ENCODE measurements around the gene TIMP2. TPM values are rescaled to one million over a fixed set of nuclear protein-coding genes. Genes with fewer than 3 reads are reported as not detected.

TIMP2 gene
- total RNA-seq, 2 experiments from 2014 or later, result 5.0 to 6.0 TPM

DNA sequence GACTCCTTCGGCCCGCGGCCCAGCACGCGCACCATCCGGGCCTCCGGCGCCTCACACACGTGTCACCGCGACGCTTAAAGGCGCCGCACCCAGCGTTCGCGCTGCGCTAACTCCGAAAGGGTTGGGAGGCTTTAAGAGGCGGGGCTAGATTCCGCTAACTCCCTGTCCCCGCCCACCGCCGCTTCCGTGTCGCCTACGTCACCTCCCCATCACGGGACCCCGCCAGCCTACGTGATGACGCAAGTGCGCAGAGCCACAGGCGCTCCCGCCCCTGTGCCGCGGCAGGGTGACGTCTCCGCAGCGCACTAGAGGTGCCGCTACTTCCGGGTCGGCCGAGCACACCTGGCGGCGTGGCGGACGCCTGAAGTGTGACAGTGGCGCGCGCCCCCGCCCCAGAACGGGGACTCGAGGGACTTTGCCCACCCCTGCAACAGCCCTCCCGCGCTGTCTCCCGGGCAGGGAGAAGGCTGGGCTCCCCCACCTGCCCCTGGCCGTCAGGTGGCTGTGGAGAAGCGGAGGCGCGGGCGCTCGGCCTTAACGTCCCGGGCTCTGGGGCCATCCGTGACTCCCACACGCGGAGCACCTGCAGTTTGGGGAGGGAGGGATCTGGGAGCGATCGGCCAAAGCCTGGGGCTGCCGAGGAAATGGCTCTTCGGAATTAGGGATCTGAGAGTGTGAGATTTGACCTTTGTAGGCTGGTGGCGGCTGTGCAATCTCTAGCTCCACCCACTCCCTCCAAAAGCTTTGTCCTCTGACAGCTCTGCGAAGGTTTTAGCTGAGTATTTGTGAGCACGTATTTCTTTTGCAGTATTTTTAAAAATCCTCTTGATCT is 84.2 kb downstream of the TIMP2 start, which contains the start of gene USP36:
USP36 (minus strand) TSS at position 35 of the 832 bp plus-strand sequence. CDS start 4,451 bp downstream, outside the sequence.
- ATAC-seq (ENCODE audit: low read depth), result peak; percentile 88
- POLR2A ChIA-PET, result interaction anchor here (0.5 to 2.1 kb wide), 12 partner anchors 10 to 312 kb away, joined by 3 to 16 read pairs (median 4); no protein-coding TSS in a partner anchor
- Mint-ChIP-seq H3K36me3 (peaks cover 11% of the 10 kb centered on the region), H3K4me3 (peak within 1 kb of the TSS; percentile 92), H3K9me3 (no peaks in the 10 kb centered on the region), H3K27me3 (no peaks in the 10 kb centered on the region), H3K4me1 (peaks cover 38% of the 10 kb centered on the region), H3K27ac (peak within 1 kb of the TSS; percentile 96)
- DNase-seq, result peak; percentile 99

DNA sequence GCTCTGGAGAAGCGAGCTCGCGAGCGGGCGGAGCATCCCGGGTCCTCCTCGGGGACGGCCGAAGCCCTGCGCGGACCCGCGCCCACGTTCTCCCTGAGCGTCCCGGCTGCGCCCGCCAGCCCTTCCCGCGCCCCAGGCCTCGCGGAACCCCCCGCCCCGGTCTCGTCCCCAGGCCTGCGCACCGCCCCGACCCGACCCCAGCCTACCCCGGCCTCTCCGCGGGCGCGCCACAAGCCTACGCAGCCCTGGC is 84.7 kb downstream of the TIMP2 start:
- peaks cover 11% of the 10 kb centered on the region for H3K36me3 Mint-ChIP-seq
- peaks cover 38% of the 10 kb centered on the region for H3K4me1 Mint-ChIP-seq
- ATAC-seq (ENCODE audit: low read depth), result no peak
- H3K27ac Mint-ChIP-seq, result peak overlapping the region; percentile 96
- H3K4me3 Mint-ChIP-seq, result peak overlapping the region; percentile 91
- no peaks in the 10 kb centered on the region for H3K27me3 Mint-ChIP-seq
- DNase-seq, result no peak
- POLR2A ChIA-PET, result interaction anchor here (0.5 to 2.1 kb wide), 4 partner anchors 9 to 74 kb away, joined by 3 to 16 read pairs (median 4); no protein-coding TSS in a partner anchor
- no peaks in the 10 kb centered on the region for H3K9me3 Mint-ChIP-seq

DNA sequence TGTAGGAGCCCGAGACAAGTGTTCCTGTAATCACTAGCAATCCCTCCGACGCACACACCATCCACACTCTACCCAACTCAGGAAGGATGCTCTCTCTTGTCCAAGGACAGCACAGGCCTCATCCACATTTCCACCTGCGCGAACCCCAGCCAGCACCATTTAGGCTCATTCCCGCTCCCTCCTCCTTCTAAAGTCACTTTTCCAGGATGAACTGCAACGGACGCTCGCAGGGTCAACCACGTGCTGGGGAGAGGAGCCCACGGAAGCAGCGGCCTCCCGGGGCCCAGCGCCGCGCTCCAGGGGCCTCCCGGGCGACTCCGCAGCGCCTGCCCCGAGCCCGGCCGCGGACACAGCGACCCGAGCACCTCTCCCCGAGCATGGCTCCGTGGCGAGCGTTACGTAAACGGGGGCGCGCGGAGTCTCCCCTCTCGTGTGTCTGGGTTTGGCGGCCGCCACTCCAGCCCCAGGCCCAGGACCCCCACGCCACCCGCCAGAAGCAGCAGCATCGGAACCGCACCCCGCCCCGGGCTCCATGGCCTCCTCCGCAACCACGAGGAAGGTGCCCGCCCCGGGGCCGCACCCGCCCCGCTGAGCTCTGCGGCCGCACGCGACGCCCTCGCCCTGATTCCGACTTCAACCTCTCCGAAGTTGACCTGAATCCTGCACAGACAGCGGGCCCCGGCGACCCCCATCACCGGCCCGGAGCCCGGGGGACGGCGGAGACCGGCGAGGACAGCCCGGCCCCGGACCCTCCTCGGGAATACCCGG is 85.2 kb downstream of the TIMP2 start:
- DNase-seq, result peak; percentile 71
- Mint-ChIP-seq H3K4me3 (peak overlapping the region; percentile 92), H3K27me3 (no peaks in the 10 kb centered on the region), H3K27ac (peak overlapping the region; percentile 94), H3K9me3 (no peaks in the 10 kb centered on the region), H3K36me3 (peaks cover 11% of the 10 kb centered on the region), H3K4me1 (peaks cover 38% of the 10 kb centered on the region)
- POLR2A ChIA-PET, result interaction anchor here (0.5 to 2.1 kb wide), 4 partner anchors 9 to 74 kb away, joined by 3 to 16 read pairs (median 4); no protein-coding TSS in a partner anchor
- ATAC-seq (ENCODE audit: low read depth), result peak; percentile 11

DNA sequence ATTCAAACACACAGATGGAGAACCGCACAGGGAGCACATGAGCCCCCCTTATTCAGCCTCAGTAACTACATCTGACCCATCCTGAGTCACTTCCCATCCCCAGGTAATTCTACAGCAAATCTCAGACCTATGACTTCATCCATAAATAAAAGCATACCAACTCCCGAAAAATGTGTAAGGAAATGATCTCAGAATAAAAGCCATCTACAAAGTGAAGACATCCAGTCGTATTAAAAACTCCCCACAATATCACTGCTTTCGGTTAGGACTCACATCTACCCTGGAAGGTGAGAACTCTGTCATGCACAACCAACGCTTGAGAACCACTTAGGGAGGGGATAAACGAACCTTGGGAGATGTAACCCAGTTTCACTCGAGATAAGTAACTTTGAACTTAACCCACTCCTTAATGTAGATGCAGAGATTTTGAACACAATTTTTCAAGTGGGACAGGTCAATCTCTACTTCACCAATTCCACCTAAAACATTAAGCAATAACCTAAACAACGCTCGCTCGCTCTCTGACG is 85.9 kb downstream of the TIMP2 start:
- Mint-ChIP-seq H3K36me3 (peaks cover 9% of the 10 kb centered on the region), H3K9me3 (no peaks in the 10 kb centered on the region), H3K27me3 (no peaks in the 10 kb centered on the region), H3K4me1 (peaks cover 37% of the 10 kb centered on the region), H3K4me3 (peak overlapping the region; percentile 92), H3K27ac (peak overlapping the region; percentile 94)
- no peak for DNase-seq
- POLR2A ChIA-PET, result interaction anchor here (0.6 kb wide), 1 partner anchor 61 kb away, joined by 5 read pairs; no protein-coding TSS in a partner anchor
- no peak for ATAC-seq (ENCODE audit: low read depth)

DNA sequence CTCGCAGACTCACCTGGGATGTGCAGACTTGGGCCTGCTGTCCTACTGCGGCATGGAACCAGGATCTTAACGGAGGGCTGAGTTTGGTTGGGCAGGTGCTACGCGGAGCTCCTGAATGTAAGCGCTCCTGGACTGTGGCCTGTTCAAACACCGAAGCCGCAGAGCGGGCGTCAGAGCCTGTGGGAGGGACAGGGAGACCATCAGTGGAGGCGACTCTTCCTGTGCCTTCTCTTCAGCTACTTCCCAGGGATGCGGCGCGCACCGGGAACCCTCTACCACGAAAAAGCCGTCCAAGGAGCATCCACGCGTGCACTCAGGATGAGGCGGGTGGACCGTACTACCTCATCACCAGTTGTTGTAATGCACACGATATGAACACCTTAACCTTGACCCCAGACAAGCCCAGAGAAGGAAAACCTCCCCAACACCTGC is 86.6 kb downstream of the TIMP2 start:
- Mint-ChIP-seq H3K4me1 (peaks cover 31% of the 10 kb centered on the region), H3K4me3 (peak overlapping the region; percentile 92), H3K27ac (peak overlapping the region; percentile 94), H3K36me3 (peaks cover 15% of the 10 kb centered on the region), H3K9me3 (no peaks in the 10 kb centered on the region), H3K27me3 (no peaks in the 10 kb centered on the region)
- POLR2A ChIA-PET, result interaction anchor here (0.6 kb wide), 1 partner anchor 60 kb away, joined by 5 read pairs; no protein-coding TSS in a partner anchor
- DNase-seq, result no peak
- ATAC-seq (ENCODE audit: low read depth), result no peak

DNA sequence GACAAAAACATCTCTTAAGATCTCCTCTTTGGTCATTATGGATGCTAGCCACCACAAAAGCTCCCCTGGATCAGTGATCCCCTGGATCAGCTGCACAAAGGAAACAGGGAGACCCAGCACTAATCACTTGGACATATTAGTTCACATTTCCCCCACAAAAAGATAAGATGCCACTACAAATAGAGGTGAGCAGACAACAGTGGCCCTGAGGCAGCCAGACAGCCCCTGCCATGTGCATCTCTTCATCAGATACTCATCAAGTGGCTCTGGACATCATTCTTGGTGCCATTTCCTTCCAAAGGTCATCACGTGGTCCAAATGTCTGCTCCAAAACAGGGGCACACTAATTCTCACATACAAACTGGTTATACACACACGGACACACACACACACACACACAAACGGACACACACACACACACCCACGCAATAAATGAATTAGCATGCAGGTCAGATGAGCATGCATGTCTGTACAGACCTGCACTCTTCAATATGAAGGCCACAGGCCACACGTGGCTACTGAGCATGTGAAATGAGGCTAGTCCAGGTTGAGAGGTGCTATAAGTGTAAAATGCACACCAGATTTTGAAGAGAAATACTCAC is 88.7 kb downstream of the TIMP2 start:
- Mint-ChIP-seq H3K4me3 (no peak overlapping the region), H3K4me1 (peaks cover 26% of the 10 kb centered on the region)

DNA sequence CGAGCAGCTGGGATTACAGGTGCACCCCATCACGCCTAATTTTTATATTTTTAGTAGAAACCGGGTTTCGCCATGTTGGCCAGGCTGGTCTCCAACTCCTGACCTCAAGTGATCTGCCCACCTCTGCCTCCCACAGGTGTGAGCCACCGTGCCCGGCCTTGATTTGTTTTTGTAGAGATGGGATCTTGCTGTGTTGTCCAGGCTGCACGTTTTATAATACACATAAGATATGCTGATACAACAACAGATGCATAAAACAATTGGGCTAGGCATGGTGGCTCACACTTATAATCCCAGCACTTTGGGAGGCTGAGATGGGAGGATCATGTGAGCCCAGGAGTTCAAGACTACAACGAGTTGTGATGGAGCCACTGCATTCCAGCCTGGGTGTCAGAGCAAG is 90.6 kb downstream of the TIMP2 start:
- H3K36me3 Mint-ChIP-seq, result peaks cover 26% of the 10 kb centered on the region
- no peaks in the 10 kb centered on the region for H3K27me3 Mint-ChIP-seq
- H3K4me3 Mint-ChIP-seq, result no peak overlapping the region
- no peak overlapping the region for H3K27ac Mint-ChIP-seq
- H3K4me1 Mint-ChIP-seq, result peaks cover 22% of the 10 kb centered on the region
- ATAC-seq (ENCODE audit: low read depth), result no peak
- POLR2A ChIA-PET, result interaction anchor here (0.6 to 1.1 kb wide), 2 partner anchors 13 to 15 kb away, joined by 3 read pairs; no protein-coding TSS in a partner anchor
- H3K9me3 Mint-ChIP-seq, result no peaks in the 10 kb centered on the region
- DNase-seq, result no peak

More for the DNA sequence above, 88.7 kb downstream of the TIMP2 start:
- Mint-ChIP-seq H3K36me3 (peaks cover 19% of the 10 kb centered on the region), H3K9me3 (no peaks in the 10 kb centered on the region), H3K27ac (no peak overlapping the region), H3K27me3 (no peaks in the 10 kb centered on the region)
- POLR2A ChIA-PET, result interaction anchor here (0.9 kb wide), 1 partner anchor 35 kb away, joined by 3 read pairs; no protein-coding TSS in a partner anchor
- DNase-seq (no peak), ATAC-seq (ENCODE audit: low read depth) (no peak)

DNA sequence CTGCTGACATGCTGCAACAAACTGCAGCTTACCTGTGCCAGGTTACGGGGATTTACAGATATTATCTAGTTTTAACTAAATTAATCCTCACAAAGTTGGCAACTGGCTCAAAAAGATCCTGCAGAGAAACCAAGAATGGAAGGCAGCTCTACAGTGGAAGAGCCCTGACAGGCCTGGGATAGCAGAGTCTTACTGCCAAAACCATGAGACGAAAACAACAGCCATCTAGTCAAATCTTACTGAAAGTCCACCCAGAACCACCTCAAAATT is 92.7 kb downstream of the TIMP2 start:
- H3K27me3 Mint-ChIP-seq, result no peaks in the 10 kb centered on the region
- no peak overlapping the region for H3K4me3 Mint-ChIP-seq
- peaks cover 4% of the 10 kb centered on the region for H3K4me1 Mint-ChIP-seq
- ATAC-seq (ENCODE audit: low read depth), result no peak
- POLR2A ChIA-PET, result no interaction called here
- no peak overlapping the region for H3K27ac Mint-ChIP-seq
- no peaks in the 10 kb centered on the region for H3K9me3 Mint-ChIP-seq
- H3K36me3 Mint-ChIP-seq, result peaks cover 30% of the 10 kb centered on the region
- no peak for DNase-seq

DNA sequence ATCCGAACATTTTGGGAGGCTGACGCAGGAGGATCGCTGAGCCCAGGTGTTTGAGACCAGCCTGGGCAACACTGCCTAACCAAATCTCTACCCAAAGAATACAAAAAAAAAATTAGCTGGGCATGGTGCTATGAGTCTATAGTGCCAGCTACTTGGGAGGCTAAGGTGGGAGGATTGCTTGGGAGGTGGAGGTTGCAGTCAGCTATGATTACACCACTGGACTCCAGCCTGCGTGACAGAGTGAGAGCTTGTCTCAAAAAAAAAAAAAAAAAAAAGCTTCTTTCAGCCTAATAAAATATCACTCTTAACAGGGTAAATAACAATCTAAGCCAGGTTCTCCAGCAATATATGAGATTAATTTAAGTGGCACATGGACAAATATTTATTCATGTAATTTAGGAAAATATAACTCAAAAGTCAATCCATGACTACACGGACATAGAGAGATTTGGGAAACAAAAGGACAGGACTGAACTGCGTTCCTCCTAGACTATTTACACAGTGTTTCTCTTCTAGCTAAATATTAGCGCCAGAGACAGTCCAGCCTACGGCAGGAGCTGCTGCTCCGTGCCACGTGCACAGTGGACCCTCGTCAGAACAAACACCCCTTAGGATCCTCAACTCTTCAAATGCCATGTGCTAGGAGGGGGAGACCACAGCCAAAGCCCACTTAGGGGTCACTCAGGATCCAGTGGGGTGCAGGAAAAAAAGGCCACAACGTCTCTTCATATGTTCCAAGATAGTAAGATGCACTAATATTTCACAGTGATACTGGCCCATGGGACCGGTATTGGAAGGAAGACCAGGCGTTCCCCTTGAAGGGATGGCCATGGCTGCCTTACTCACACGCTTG is 93.3 kb downstream of the TIMP2 start:
- POLR2A ChIA-PET, result interaction anchor here (0.6 to 1.0 kb wide), 3 partner anchors 8 to 11 kb away, joined by 3 read pairs; partner anchors contain the start of gene USP36
- Mint-ChIP-seq H3K4me1 (peaks cover 3% of the 10 kb centered on the region), H3K9me3 (no peaks in the 10 kb centered on the region), H3K36me3 (peaks cover 31% of the 10 kb centered on the region), H3K27ac (no peak overlapping the region), H3K4me3 (no peak overlapping the region), H3K27me3 (no peaks in the 10 kb centered on the region)
- no peak for DNase-seq
- no peak for ATAC-seq (ENCODE audit: low read depth)

DNA sequence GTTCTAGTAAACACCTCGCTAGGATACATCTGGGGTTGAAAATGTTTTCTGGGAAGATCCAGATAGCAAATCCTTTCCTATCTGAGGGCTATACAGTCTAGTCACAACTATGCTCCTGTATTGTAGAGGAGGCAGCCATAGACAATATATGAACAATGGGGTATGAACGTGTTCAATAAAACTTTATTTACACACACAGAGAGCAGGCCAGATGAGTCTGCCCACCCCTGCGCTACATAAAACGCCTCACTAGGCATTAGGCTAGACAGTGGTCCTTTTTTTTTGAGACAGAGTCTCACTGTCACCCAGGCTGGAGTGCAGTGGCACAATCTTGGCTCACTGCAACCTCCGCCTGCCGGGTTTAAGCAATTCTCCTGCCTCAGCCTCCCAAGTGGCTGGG is 95.7 kb downstream of the TIMP2 start:
- no peak for ATAC-seq (ENCODE audit: low read depth)
- Mint-ChIP-seq H3K4me1 (peaks cover 8% of the 10 kb centered on the region), H3K27me3 (no peaks in the 10 kb centered on the region), H3K4me3 (no peak overlapping the region), H3K27ac (no peak overlapping the region), H3K36me3 (peaks cover 38% of the 10 kb centered on the region), H3K9me3 (no peaks in the 10 kb centered on the region)
- DNase-seq, result no peak
- POLR2A ChIA-PET, result no interaction called here

DNA sequence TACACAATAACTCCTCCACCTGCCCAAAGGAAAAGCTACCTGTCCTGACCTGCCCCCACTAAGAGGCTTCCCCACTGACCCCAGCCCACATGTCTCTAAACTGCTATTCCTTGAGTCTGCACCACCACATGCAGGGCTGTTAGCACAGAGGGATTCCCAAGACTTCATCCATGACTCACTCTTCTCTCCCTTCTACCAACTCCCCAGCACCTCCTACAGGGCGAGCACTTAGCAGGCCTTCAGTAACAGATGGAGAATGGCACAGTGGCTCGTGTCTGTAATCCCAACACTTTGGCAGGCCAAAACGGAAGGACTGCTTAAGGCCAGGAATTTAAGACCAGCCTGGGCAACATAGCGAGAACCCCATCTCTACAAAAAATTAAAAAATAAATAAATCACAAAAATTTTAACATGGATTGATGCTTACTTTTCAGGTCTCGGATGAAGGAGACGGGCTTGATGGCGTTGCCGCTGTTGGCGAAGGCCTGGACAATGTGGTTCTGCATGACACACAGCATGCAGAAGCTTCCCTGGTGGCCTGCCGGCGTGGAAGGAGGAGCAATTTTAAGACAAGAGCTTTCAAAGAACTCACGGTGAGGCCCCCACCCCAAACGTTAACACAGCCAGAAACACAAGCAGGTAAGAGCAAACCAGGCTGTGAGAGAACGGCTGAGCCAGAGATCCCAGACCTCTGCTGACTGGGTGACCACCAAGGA is 96.6 kb downstream of the TIMP2 start:
- Mint-ChIP-seq H3K27ac (no peak overlapping the region), H3K36me3 (peaks cover 39% of the 10 kb centered on the region), H3K4me3 (no peak overlapping the region), H3K9me3 (no peaks in the 10 kb centered on the region), H3K27me3 (no peaks in the 10 kb centered on the region), H3K4me1 (peaks cover 8% of the 10 kb centered on the region)
- no peak for ATAC-seq (ENCODE audit: low read depth)
- POLR2A ChIA-PET, result interaction anchor here (1.0 kb wide), 1 partner anchor 11 kb away, joined by 3 read pairs; no protein-coding TSS in a partner anchor
- no peak for DNase-seq
